ENCODE data around the gene NBEAL1.
"Not testable (repeated sequence)": the region's sequence is repeated elsewhere in the genome, so short reads cannot be mapped to it uniquely, and the experiment has no call there.

Gene NBEAL1

DNA sequence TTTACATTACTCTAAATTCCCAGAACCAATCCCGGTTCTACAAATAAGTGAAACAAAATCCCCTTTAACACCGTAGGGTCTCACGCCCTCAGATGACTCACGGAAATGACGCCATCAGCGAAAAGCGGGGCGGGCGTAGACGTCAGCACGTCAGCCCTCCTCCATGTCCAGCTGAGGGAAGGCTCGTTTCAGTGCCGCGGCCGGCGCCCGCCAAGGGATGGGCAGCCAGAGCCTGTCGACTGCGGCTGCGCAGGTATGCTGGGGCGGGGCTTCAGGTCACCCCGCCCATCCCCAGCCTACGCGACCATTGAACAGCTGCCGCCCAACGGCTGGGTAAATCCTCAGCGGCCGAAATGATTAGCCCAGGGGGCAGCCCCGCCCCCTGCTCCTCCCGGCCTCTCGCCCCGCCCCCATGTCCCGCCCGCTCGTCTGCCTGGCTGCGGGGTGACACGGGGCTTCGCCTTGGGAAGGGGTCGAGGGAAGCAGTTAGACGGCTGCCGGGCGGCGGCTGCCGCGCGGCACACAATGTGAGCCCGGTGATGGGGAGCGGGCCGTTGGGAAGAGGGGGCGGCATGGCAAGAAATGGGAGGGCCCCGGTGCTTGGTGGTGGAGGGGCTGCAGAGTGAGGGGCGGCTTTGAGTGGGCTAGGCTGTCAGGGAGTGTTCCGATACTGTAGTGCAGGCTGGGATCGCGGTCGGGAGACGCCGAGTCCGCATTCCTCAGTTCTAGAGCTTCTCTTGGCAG lies at the start of gene NBEAL1:
TSS of gene NBEAL1 (plus strand) at position 420 of the 744 bp plus-strand sequence. CDS start 1,510 bp downstream, outside the sequence.
- peak within 1 kb of the TSS; percentile 89 for H3K4me3 ChIP-seq (ENCODE audit: low read length)
- no peak for TF ChIP-seq ZNF274 (IDR thresholded peaks at IDR 0.05; ENCODE audit: low read depth, low read length)

DNA sequence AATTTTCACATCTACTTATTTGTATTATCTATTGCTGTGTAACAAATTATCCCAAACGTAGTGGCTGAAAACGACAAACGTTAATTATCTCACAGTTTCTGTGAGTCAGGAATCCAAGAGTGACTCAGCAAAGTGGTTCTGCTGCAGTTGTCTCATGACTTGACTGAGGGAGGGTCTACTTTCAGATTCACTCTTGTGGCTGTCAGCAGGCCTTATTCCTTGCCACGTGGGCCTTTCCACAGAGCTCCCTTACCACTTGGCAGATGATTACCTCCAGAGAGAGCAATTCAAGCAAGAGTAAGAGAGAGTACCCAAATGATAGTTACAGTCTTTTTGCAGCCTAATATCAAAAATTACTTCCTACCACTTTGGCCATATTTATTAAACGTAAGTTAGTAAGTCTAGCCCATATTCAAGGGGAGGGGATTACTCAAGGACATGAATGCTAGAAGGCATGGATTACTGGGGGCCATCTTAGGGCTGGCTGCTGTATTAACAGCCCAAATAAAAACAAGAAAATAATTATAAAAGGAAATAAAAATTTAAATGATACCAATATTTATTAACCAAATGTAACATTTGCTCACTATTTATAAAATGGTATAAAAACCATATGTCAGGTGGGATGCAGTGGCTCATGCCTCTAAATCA lies 48.7 kb upstream of the NBEAL1 start:
- no peak for TF ChIP-seq ZNF274 (IDR thresholded peaks at IDR 0.05; ENCODE audit: low read depth, low read length)
- H3K4me3 ChIP-seq (ENCODE audit: low read length), result no peak overlapping the region

DNA sequence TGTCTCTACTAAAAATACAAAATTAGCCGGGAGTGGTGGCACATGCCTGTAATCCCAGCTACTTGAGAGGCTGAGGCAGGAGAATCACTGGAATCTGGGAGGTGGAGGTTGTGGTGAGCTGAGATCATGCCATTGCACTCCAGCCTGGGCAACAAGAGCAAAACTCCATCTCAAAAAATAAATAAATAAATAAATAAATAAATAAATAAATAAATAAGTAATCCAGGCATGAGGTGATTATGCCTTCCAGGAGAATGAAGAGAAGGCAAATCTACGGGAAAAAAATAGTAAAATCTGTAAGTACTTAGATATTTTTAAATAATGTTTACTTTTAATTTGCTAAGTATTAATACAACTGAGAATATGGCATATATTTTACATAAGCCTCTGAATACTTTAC lies 45.3 kb upstream of the NBEAL1 start:
- H3K4me3 ChIP-seq (ENCODE audit: low read length), result not testable (repeated sequence)

DNA sequence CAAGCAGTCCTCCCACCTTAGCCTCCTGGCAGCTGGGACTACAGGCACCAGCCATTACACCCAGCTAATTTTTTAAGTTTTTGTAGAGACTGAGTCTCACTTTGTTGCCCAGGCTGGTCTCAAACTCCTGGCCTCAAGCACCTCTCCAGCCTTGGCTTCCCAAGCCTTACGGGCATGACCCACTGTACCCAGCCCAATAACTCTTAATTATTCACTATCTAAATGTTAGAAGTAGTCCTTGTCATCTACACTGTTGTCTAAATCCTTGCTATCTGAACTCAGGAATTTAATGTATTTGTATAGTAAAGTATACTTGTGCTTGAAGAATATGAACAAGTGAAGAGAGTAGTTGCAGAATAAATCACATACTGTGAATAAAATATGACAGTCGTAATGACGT lies 37.9 kb upstream of the NBEAL1 start:
- no peak overlapping the region for H3K4me3 ChIP-seq (ENCODE audit: low read length)
- no peak for TF ChIP-seq ZNF274 (IDR thresholded peaks at IDR 0.05; ENCODE audit: low read depth, low read length)

DNA sequence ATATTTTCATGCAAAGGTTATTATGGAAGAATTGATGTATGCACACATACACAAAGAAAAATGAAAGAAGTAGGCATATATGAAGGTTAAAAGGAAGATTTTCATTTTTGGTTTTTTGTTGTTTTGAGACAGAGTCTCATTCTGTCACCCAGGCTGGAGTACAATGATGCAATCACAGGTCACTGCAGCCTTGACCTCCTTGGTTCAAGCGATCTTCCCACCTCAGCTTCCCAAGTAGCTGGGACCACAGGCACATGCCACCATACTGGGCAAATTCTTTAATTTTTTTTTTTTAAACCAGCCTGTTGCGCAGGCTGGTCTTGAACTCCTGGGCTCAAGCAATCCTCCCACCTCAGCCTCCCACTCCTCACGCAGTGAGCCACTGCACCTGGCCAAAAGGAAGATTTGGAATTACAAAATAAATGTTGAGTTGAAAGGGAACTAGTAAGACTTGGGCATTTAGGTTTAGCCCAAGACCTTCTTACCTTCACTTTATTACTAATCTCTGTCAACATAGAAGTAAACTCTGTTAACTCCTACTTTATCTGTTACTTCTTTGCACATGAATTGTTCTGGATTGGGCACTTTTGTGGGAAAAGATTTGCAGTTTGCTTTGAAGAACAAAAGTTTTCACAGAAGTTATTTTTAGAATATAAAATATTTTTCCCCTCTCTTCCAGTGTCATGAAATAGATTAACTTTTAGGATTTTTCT lies 31.7 kb upstream of the NBEAL1 start:
- no peak for TF ChIP-seq ZNF274 (IDR thresholded peaks at IDR 0.05; ENCODE audit: low read depth, low read length)
- no peak overlapping the region for H3K4me3 ChIP-seq (ENCODE audit: low read length)

DNA sequence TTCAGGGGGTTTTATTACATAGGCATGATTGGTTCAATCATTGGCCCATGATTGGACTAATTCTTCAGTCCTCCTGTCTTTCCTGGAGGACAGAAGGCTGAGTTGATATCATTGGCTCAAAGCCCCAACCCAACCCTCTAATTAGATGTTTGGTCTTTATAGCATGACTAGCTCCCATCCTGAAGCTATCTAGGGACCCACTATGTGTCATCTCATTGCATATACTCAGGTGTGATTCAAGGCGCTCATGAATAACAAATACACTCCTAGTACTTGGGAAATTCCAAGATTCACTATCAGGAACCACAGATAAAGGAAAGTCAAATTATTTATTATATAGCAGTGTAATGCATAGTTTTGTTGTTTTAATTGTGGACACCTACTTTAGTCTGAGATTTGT lies 24.9 kb upstream of the NBEAL1 start:
- H3K4me3 ChIP-seq (ENCODE audit: low read length), result no peak overlapping the region
- no peak for TF ChIP-seq ZNF274 (IDR thresholded peaks at IDR 0.05; ENCODE audit: low read depth, low read length)

DNA sequence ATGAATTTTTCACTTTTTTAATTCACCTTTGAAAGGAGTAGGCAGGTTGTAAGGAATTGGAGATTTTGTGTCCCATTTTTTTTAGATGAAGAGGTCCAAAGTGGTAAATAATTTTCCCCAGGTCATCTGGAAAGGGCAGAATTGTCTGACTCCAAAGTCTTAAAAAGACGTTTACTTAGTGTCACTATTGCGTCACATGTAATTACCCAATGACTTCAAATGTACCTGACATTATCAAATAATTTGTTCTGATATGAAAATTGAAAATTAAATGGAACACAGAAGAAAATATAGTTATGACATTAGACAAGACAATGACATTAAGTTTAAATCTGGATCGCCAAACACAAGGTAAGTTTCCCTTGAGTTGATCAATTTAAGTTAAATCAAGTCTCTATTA lies 24.2 kb upstream of the NBEAL1 start:
- H3K4me3 ChIP-seq (ENCODE audit: low read length), result no peak overlapping the region
- no peak for TF ChIP-seq ZNF274 (IDR thresholded peaks at IDR 0.05; ENCODE audit: low read depth, low read length)

DNA sequence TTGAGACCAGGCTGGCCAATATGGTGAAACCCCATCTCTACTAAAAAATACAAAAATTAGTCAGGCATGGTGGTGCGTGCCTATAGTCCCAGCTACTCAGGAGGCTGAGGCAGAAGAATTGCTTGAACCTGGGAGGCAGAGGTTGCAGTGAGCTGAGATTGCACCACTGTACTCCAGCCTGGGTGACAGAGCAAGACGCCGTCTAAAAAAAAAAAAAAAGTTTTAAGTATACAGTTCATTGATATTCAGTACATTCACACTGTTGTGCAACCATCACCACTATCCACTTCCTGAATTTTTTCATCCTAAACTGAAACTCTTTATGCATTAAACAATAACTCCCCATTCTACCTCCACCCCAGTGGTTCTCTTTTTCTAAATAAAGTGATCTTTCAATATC lies 17.6 kb upstream of the NBEAL1 start:
- not testable (repeated sequence) for H3K4me3 ChIP-seq (ENCODE audit: low read length)

DNA sequence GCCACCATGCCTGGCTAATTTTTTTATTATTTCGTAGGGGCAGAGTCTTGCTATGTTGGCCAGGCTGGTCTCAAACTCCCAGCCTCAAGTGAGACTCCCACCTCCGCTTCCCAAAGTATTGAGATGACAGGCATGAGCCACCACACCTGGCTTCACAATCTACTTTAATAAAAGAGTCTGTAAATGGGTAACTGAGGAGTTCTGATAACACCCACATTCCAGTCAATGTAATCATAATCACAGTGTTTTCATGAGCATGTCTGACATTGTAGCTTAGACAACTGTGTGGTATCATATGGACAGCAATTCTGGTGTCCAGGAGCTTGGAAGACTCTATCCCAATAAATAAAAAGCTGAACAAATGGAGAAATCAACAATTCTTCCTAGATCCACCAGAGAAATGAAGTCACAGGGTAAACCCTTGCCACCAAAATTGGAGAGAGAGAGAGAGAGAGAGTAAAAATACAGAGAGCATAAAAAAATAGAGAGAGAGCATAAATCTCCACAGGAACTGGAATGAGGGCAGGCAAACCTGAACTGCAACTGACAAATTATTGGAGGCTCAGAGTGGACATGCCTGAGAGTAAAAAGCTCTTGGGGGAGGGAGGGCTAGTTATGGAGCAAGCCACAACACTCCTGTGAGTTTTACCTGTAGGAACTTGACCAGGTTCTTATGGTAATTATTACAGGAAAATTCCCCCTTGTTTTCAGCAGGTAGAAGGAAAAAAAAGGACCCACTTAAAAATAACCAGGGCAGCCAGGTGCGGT lies 12.4 kb upstream of the NBEAL1 start:
- no peak overlapping the region for H3K4me3 ChIP-seq (ENCODE audit: low read length)

DNA sequence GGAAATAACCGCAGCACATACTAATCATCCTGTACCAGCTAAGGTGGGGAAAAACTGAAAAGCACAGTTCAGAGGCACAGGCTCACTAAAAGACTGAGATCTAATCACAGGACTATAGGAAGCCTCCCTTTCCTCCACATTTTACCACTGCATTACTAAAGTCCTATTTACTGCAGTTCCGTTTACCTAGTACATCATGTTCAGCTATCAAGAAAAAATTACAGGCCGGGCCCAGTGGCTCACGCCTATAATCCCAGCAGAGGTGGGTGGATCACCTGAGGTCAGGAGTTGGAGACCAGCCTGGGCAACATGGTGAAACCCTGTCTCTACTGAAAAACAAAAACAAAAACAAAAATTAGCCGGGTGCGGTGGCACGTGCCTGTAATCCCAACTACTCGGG lies 11.0 kb upstream of the NBEAL1 start:
- TF ChIP-seq ZNF274 (IDR thresholded peaks at IDR 0.05; ENCODE audit: low read depth, low read length), result no peak
- no peak overlapping the region for H3K4me3 ChIP-seq (ENCODE audit: low read length)

More for the DNA sequence above, 12.4 kb upstream of the NBEAL1 start:
- TF ChIP-seq ZNF274 (IDR thresholded peaks at IDR 0.05; ENCODE audit: low read depth, low read length), result no peak

DNA sequence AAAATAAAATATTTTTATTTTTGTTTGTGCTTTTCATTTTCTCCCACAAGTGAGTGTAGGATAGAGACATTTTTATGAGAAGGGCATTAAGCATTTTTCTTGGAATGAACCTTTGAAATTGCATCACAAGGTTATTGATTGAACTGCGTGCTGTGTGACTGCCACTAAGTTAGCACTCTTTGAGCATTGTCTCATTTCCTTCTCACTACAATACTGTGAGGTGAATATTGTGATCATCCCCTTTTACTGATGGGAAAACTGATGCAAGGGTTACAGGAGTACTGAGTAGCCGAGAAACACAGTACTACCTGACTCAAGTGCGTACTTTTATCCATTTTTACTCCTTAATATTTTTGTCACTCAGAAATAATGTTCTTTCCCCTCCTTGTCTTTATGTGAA lies 2.0 kb downstream of the NBEAL1 start:
- H3K4me3 ChIP-seq (ENCODE audit: low read length), result no peak overlapping the region
- no peak for TF ChIP-seq ZNF274 (IDR thresholded peaks at IDR 0.05; ENCODE audit: low read depth, low read length)

DNA sequence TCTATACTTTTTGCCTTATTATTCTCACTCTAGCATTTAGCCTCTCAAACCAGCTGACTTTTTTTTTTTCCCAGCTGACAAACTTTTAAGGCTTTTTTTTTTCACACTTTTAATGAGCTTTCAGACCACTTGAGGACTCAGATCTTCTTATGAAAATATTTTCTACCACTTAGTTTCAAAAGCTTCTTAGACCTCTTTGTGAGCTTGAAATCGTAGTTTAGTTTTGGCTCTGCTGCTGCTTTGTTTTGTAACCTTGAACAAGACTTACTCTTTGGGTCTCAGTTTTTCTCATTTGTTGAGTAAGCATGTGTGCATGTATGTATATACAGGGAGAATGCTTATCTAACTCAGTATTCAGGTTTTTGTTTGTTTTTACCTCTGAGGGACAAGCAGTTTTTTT lies 3.5 kb downstream of the NBEAL1 start:
- H3K4me3 ChIP-seq (ENCODE audit: low read length), result no peak overlapping the region; the same call in 1 of the 2 replicates
- TF ChIP-seq ZNF274 (IDR thresholded peaks at IDR 0.05; ENCODE audit: low read depth, low read length), result no peak

DNA sequence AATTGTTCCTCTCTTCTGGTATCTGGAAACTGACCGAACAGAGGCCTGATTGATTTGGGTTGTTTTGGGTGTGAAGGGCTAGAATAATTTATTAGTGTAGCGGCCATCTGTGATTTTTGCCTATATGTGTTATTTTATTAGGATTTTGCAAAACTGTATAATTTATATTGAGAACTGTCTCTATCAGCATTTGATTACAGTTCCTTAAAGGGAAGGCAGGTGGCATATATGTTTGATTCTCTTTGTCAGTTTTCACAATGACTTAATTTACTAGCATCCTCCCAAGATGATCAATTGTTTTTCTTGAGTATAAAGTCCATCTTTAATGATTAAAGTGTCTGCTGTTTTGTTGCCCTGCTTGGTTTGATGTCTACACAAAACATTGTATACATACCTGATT lies 4.5 kb downstream of the NBEAL1 start:
- no peak overlapping the region; the same call in 1 of the 2 replicates for H3K4me3 ChIP-seq (ENCODE audit: low read length)
- TF ChIP-seq ZNF274 (IDR thresholded peaks at IDR 0.05; ENCODE audit: low read depth, low read length), result no peak

DNA sequence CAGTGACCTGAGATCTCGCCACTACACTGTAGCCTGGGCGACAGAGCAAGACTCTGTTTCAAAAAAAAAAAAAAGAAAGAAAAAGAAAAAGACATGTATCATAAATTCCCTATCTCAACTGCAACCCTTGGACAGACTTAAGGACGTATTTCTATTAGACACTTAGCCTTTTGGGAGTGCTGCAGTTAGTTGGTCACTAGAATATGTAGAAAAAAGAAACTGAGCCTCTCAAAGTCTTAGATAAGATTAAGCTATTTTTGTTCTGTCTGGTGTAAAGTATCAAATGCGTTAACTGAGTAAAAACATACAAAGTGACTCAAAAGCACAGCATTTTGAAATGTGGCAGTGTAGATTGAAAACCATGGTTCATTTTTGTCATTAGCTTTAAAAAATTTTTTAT lies 7.3 kb downstream of the NBEAL1 start:
- no peak overlapping the region for H3K4me3 ChIP-seq (ENCODE audit: low read length)
- TF ChIP-seq ZNF274 (IDR thresholded peaks at IDR 0.05; ENCODE audit: low read depth, low read length), result no peak

All from GM08714 (cell line).